Measurements from ENCODE around the gene PBX3.

PBX3 gene

GRCh38 chr9:125908966-125909365 lies 161.8 kb downstream of the PBX3 start:
- TF ChIP-seq EZH2phosphoT487 (conservative IDR thresholded peaks at IDR 0.05; ENCODE audit: low read length) (no peak), CTCF (IDR thresholded peaks at IDR 0.05; ENCODE audit: insufficient read depth, low read length, poor library complexity, severe bottlenecking) (no peak)
- Histone ChIP-seq H3K36me3 (ENCODE audit: low read length) (no peaks in the 10 kb centered on the region), H3F3A (ENCODE audit: insufficient read depth) (0 out of 2 replicates have a peak, but pooled peaks cover 3% of the 10 kb centered on the region), H2AFZ (ENCODE audit: low read depth, low read length, severe bottlenecking) (no peak overlapping the region), H3K9me2 (replicated peaks; ENCODE audit: insufficient read depth, low read length) (no peaks in the 10 kb centered on the region), H3K9me3 (ENCODE audit: insufficient read depth, low read length) (no peaks in the 10 kb centered on the region), H3K4me3 (ENCODE audit: insufficient read depth, low read length, poor library complexity, severe bottlenecking) (no peak overlapping the region), H3K79me2 (ENCODE audit: insufficient read depth, low read length) (no peaks in the 10 kb centered on the region), H3K4me2 (ENCODE audit: low read depth, low read length, poor library complexity, severe bottlenecking) (no peak overlapping the region), H4K20me1 (ENCODE audit: low read depth, low read length) (peaks cover 10% of the 10 kb centered on the region; the same call in 1 of the 2 replicates), H3K27ac (ENCODE audit: low read depth, low read length) (no peak overlapping the region), H3K9ac (ENCODE audit: low read length) (no peak overlapping the region), H3K27me3 (ENCODE audit: low read length) (no peaks in the 10 kb centered on the region)

GRCh38 chr9:125909459-125909858 lies 162.3 kb downstream of the PBX3 start:
- 0 out of 2 replicates have a peak, but pooled peaks cover 3% of the 10 kb centered on the region for H3F3A ChIP-seq (ENCODE audit: insufficient read depth)
- TF ChIP-seq EZH2phosphoT487 (conservative IDR thresholded peaks at IDR 0.05; ENCODE audit: low read length) (no peak), CTCF (IDR thresholded peaks at IDR 0.05; ENCODE audit: insufficient read depth, low read length, poor library complexity, severe bottlenecking) (no peak)
- H3K4me2 ChIP-seq (ENCODE audit: low read depth, low read length, poor library complexity, severe bottlenecking) = no peak overlapping the region
- H3K79me2 ChIP-seq (ENCODE audit: insufficient read depth, low read length) = no peaks in the 10 kb centered on the region
- no peak overlapping the region for H3K27ac ChIP-seq (ENCODE audit: low read depth, low read length)
- no peak overlapping the region for H3K9ac ChIP-seq (ENCODE audit: low read length)
- H3K4me3 ChIP-seq (ENCODE audit: insufficient read depth, low read length, poor library complexity, severe bottlenecking) = no peak overlapping the region
- no peaks in the 10 kb centered on the region for H3K9me3 ChIP-seq (ENCODE audit: insufficient read depth, low read length)
- no peaks in the 10 kb centered on the region for H3K36me3 ChIP-seq (ENCODE audit: low read length)
- H3K27me3 ChIP-seq (ENCODE audit: low read length) = no peaks in the 10 kb centered on the region
- H3K9me2 ChIP-seq (replicated peaks; ENCODE audit: insufficient read depth, low read length) = no peaks in the 10 kb centered on the region
- peaks cover 10% of the 10 kb centered on the region; the same call in 1 of the 2 replicates for H4K20me1 ChIP-seq (ENCODE audit: low read depth, low read length)
- H2AFZ ChIP-seq (ENCODE audit: low read depth, low read length, severe bottlenecking) = no peak overlapping the region

GRCh38 chr9:125910286-125910685 lies 163.1 kb downstream of the PBX3 start:
- no peaks in the 10 kb centered on the region for H3K79me2 ChIP-seq (ENCODE audit: insufficient read depth, low read length)

More at GRCh38 chr9:125910286-125910685, 163.1 kb downstream of the PBX3 start:
- no peak overlapping the region for H3K4me2 ChIP-seq (ENCODE audit: low read depth, low read length, poor library complexity, severe bottlenecking)
- H3K4me3 ChIP-seq (ENCODE audit: insufficient read depth, low read length, poor library complexity, severe bottlenecking) = no peak overlapping the region
- no peaks in the 10 kb centered on the region for H3K9me3 ChIP-seq (ENCODE audit: insufficient read depth, low read length)
- H3F3A ChIP-seq (ENCODE audit: insufficient read depth) = 0 out of 2 replicates have a peak, but pooled peaks cover 3% of the 10 kb centered on the region
- H4K20me1 ChIP-seq (ENCODE audit: low read depth, low read length) = peaks cover 7% of the 10 kb centered on the region; the same call in 1 of the 2 replicates
- TF ChIP-seq CTCF (IDR thresholded peaks at IDR 0.05; ENCODE audit: insufficient read depth, low read length, poor library complexity, severe bottlenecking) (no peak), EZH2phosphoT487 (conservative IDR thresholded peaks at IDR 0.05; ENCODE audit: low read length) (no peak)
- H3K27ac ChIP-seq (ENCODE audit: low read depth, low read length) = no peak overlapping the region
- H3K9ac ChIP-seq (ENCODE audit: low read length) = no peak overlapping the region
- H3K36me3 ChIP-seq (ENCODE audit: low read length) = no peaks in the 10 kb centered on the region
- H3K27me3 ChIP-seq (ENCODE audit: low read length) = no peaks in the 10 kb centered on the region
- H3K9me2 ChIP-seq (replicated peaks; ENCODE audit: insufficient read depth, low read length) = no peaks in the 10 kb centered on the region
- no peak overlapping the region for H2AFZ ChIP-seq (ENCODE audit: low read depth, low read length, severe bottlenecking)
